ENCODE data around the gene SLC8A1.

The SLC8A1 gene

DNA sequence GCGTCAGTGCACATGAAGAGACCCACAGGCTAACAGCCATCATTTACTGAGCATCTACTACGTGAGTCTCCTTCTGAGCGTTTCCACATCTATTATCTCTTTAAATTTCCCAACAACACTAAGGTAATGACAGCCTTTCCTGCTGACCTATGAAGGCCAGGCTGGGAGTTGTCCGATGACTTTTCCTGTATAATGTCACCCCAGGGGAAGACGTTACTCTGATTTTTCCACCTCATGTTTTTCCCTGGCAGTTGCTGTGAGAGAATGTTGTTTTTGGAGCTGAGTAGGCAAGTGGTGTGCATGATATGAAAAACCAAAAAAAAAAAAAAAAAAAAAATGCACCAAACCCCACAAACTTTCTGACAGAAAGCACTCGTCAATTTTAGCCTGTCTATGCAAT is 207.6 kb downstream of the SLC8A1 start:
- POLR2A ChIA-PET (ENCODE audit: low non-redundant PET) = no interaction called here

DNA sequence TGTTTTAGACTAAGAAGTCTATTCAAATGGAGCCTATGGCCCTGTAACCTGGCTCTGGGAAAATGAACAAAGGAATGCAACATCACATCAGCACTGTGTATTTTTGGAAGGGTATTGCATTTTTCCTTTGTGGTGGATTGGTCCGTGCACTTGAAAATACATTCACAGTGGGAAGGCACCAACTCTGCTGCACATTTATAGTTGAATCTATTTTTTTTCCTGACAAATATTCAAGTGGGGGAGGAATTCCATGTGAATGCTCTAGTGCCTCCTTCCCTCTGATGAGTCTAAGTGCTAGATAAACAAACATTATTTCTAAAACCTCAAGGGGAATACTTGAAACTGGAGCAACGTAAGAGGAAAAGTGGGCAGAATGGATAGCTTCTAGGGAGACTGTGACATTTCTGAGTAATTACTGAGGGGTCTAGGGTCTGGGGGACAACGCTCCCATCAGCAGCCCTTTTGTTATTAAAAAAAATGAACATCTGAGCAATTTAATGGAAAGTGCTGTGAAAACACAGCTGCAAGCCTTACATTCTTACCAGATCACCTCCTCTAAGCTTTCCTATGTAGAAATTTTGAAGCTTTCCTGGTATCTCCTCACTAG is 208.2 kb downstream of the SLC8A1 start:
- DNase-seq (ENCODE audit: low spot score) = no peak
- H3K27ac ChIP-seq = no peak overlapping the region
- TF ChIP-seq, protein P1, sequence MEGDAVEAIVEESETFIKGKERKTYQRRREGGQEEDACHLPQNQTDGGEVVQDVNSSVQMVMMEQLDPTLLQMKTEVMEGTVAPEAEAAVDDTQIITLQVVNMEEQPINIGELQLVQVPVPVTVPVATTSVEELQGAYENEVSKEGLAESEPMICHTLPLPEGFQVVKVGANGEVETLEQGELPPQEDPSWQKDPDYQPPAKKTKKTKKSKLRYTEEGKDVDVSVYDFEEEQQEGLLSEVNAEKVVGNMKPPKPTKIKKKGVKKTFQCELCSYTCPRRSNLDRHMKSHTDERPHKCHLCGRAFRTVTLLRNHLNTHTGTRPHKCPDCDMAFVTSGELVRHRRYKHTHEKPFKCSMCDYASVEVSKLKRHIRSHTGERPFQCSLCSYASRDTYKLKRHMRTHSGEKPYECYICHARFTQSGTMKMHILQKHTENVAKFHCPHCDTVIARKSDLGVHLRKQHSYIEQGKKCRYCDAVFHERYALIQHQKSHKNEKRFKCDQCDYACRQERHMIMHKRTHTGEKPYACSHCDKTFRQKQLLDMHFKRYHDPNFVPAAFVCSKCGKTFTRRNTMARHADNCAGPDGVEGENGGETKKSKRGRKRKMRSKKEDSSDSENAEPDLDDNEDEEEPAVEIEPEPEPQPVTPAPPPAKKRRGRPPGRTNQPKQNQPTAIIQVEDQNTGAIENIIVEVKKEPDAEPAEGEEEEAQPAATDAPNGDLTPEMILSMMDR (conservative IDR thresholded peaks at IDR 0.05; ENCODE audit: low read depth) = no peak
- POLR2A ChIA-PET (ENCODE audit: low non-redundant PET) = no interaction called here
- CTCF ChIA-PET = interaction anchor here (0.7 kb wide), 1 partner anchor 38 kb away, joined by 4 read pairs; no protein-coding TSS in a partner anchor

More for the DNA sequence above, 207.6 kb downstream of the SLC8A1 start:
- no peak overlapping the region for H3K27ac ChIP-seq
- DNase-seq (ENCODE audit: low spot score) = no peak
- CTCF ChIA-PET = interaction anchor here (0.6 to 1.3 kb wide), 7 partner anchors 19 to 514 kb away, joined by 3 to 11 read pairs (median 4); no protein-coding TSS in a partner anchor
- TF ChIP-seq, protein P1 (conservative IDR thresholded peaks at IDR 0.05; ENCODE audit: low read depth) = no peak

DNA sequence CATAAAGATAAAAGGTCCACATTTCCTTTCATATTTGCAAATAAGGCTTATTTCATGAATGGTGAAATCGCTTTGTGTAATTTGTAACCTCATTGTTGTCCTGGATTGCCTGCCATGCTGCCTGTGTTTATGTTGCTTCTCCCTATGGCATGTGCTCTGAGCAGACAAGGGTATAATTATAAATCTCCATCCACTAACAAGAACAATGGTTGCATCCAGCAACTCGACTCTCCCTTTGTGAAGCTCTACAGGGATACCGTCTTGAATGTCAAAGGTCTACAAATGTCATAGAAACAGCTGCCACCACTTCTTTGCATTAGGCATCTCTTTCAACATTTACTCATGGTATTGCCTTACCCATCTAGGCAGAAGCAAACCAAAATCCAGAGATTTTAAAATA is 209.6 kb downstream of the SLC8A1 start:
- TF ChIP-seq, protein P1 (conservative IDR thresholded peaks at IDR 0.05; ENCODE audit: low read depth) = no peak
- no peak overlapping the region for H3K27ac ChIP-seq
- no peak for DNase-seq (ENCODE audit: low spot score)
- CTCF ChIA-PET = no interaction called here
- POLR2A ChIA-PET (ENCODE audit: low non-redundant PET) = no interaction called here

DNA sequence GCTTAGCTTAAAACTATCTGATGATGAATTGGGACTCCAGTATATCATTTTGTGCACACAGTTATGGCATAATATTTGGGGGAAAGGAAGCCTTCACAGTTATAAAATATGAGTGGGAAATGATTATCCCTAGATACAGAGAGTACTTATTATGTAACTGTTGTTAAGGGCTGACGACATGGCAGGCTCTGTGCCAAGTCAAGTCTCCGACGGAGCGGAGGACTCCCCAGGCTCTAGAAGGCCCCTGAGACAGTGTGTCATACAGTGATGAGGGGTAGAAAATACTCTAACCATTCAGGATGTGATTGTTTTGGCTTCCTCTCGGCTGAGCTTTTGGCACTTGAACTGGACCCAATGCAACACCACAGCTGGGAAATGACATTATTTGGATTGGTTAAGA is 211.8 kb downstream of the SLC8A1 start:
- ChIA-PET POLR2A (ENCODE audit: low non-redundant PET) (no interaction called here), CTCF (interaction anchor here (0.5 kb wide), 1 partner anchor 315 kb away, joined by 3 read pairs; no protein-coding TSS in a partner anchor)
- TF ChIP-seq, protein P1 (conservative IDR thresholded peaks at IDR 0.05; ENCODE audit: low read depth) = no peak
- peak; percentile 27 for DNase-seq (ENCODE audit: low spot score)
- H3K27ac ChIP-seq = peak overlapping the region; percentile 43; the same call in 1 of the 2 replicates

DNA sequence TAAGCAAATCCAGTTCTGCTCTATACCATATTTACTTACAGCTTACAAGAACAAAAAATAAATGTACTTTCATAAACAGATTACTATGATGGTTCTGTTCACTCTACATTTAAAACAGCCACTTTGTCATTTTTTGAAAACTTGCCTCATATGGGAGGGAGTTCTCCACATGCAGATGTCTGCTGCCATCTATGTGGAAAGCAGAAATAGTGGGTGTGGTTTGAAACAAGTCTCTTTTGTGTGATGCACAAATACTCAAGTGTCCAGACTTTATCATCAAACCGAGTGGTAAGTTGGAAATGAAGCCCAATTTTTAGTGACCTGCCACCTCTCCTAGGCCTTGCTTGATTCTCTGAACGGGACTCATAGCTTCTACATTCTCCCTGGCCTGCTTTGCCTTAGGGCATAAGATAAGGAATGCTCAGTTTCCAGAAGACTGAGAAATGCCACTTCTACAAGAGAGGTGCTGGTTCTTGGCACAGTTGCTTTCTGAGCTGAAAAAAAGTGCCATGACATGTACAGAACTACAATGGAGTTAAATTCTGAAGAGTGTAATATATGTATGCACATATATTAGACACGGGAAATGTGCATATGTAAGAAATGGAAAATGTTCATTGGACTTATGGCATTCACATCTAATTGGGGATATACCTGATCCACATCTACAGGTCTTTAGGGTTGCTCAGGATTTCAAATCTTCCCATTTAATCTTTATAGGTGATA is 221.0 kb downstream of the SLC8A1 start:
- TF ChIP-seq, protein P1 (conservative IDR thresholded peaks at IDR 0.05; ENCODE audit: low read depth) = no peak
- no peak overlapping the region for H3K27ac ChIP-seq
- no peak for DNase-seq (ENCODE audit: low spot score)
- CTCF ChIA-PET = no interaction called here
- POLR2A ChIA-PET (ENCODE audit: low non-redundant PET) = no interaction called here

DNA sequence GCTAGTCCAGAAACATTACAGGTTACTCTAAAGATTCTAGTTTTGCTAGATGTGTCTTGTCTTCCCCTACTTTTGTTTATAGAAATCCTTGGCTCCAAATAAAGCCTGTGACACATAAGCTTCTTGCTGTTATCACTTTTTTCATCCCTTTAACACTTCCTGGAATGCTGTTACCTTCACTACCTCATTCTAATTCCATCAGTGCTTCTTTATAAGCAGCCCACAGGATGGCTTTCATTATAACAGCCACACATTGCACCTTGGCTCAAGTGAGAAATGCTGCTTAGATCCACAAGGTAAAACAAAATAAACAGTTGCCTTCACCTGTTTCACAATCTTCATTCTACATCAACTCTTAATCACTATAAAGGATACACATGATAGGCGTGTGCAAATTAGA is 221.7 kb downstream of the SLC8A1 start:
- ChIA-PET POLR2A (ENCODE audit: low non-redundant PET) (no interaction called here), CTCF (interaction anchor here (0.8 kb wide), 2 partner anchors 30 to 325 kb away, joined by 3 read pairs; no protein-coding TSS in a partner anchor)
- H3K27ac ChIP-seq = no peak overlapping the region
- TF ChIP-seq, protein P1 (conservative IDR thresholded peaks at IDR 0.05; ENCODE audit: low read depth) = no peak
- no peak for DNase-seq (ENCODE audit: low spot score)
